ENCODE measurements around the gene RASL12.
"Not testable (repeated sequence)": the region's sequence is repeated elsewhere in the genome, so short reads cannot be mapped to it uniquely, and the experiment has no call there.

Gene RASL12

DNA sequence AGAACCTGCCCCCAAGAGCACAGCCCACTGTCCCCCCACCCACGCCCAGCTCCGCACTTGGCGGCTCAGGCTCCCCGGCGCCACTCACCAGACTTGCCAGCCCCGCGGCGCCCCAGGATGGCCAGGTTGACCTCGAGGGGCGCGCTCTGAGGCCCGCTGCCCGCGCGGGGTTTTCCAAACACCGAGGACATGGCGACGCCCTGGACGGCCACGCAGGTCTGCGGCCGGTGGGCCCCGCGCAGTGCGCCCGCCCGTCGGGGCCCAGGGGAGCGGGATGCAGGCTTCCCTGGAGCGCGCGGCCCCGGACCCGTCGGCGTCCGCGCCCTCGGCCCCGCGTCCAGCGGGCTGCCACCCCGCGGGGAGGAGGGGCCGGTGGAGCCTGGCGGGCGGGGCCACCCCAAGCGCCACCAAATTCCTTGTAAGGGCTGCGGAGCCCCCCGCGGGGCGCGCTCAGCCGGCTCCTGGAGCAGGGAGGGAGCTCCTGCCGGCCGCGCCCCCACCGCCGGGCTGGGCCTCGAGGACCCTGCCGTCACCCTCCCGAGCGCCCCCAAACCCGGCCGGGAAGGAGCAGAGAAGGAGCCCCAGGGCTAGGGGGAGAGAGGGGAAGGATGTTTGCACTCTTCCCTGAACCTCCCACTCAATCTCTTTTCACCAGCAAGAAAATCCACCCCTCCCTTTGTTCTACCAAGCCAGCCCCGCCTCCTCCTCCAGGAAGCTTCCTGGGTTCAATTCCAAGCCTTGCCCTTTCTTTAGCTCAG is at the start of gene RASL12:
Gene RASL12 (minus strand): TSS at position 347 of the 758 bp plus-strand sequence. CDS start 156 bp downstream, at position 191.
- no peak for DNase-seq

DNA sequence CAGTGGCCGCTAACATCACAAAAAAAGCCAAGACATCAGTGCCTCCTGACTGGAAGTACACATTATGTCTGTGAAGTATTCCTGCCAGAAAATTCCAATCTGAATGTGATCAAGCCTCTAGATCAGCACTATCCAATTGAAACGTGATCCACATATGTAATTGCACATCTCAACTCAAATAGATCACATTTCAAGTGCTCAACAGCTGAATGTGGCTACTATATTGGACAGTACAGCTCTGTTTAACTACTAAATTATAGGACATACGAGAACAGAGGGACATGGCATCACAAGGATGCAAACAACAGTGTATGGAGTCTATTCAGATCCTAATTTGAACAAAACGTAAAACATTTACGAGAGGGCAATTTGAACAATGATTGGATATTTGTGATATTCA is 47.8 kb upstream of the RASL12 start:
- no peak for DNase-seq

- no peak for DNase-seq
These were observed 47.3 kb upstream of the RASL12 start, which contains the start of gene UBAP1L for GRCh38 chr15:65115086-65115485. TSS of gene UBAP1L (minus strand) at chr15:65115200. CDS start at chr15:65106215, 8,985 bp downstream.

GRCh38 chr15:65110676-65111292 is 43.0 kb upstream of the RASL12 start:
- no peak for DNase-seq

- DNase-seq = no peak
These were observed 38.3 kb upstream of the RASL12 start for GRCh38 chr15:65106011-65106590.

DNA sequence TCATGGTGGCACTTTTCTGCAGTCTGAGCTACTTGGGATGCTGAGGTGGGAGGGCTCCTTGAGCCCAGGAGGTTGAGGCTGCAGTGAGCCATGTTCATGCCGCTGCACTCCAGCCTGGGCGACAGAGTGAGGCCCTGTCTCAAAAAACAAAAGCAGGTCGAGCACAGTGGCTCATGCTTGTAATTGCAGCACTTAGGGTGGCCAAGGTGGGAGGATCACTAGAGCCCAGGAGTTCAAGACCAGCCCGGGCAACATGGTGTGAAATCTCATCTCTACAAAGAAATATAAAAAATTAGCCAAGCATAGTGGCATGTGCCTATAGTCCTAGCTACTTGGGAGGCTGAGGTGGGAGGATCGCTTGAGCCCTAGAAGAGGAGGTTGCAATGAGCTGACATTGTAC is 37.2 kb upstream of the RASL12 start:
- no peak for DNase-seq

DNA sequence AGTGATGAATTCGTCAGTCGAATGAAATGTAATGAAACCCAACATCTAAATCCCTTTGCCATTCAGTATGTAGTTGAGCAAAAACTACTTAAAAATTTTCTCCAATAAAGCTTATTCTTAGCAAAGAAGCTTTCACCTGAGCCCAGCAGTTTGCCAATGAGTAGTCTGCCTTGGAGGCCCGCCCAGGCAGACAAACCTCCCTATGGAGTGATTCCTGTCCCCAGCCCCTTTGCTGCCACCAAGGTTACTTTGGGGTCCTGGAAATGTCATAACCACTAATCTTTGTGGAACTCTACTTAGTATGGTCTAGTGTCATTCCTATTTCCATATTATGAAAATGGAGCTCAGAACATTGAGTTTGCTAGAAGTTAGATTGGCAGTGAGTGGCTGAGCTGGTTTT is 35.1 kb upstream of the RASL12 start:
- DNase-seq = no peak

DNA sequence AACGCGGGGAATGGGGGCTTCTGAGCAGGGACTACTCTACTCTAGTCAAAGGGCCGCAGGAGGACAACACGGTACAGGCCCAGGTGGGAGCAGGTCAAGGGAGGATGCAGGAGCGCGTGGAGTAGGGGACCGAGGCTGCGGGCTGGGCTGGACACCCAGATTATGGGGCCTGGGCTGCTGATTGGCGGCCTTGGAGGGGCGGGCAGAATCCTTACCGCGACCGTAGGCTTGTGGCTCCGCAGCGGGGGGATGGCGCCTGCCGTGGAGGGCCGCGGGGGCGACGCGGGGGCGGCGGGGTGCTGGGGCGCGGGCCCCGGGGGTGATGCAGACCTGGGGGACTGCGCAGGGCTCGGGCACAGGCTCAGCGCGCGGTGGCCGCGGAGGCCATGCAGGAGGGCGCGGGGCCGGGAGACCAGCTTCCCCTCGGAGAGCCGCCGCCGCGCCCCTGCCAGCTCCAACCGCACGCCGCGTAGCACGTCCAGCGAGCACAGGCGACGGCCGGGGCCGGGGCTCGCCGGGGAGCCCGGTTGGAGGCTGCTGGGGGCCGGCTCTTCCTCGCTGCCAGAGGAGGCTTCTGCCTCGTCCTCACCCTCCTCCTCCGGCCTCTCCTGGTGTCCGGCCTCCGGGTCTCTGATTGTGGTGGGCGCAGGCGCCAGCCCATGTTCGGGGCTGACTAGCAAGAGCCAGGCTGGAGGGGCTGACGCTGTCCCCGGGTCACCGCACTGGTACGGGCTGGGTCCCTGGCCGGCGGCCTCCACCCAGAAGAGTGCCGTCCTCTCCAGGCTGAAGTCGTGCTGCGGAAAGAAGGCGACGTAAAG is 34.3 kb upstream of the RASL12 start:
- DNase-seq = no peak

DNA sequence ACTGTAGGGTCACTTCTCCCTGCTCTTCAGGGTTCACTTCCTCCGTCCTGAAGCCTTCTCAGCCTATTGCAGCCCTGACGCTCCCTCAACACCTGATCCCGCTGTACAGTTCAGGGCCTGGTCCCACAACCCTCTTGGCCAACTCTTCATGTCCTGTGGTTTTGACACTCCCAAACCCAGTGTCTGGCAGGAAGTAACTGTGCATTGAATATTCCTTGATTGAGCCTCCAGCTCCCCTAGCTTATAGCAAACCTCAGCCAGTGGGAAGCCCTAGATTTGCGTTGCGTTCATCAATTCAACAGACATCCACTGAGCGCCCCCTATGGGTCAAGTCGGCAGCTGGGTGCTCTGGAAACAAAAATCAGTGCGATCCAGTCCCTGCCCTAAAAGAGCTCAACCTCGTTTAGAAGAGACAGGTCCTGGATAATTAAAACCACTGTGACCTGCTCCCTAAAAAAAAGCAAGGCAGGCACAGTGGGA is 33.7 kb upstream of the RASL12 start:
- DNase-seq = peak; percentile 36 to 48

DNA sequence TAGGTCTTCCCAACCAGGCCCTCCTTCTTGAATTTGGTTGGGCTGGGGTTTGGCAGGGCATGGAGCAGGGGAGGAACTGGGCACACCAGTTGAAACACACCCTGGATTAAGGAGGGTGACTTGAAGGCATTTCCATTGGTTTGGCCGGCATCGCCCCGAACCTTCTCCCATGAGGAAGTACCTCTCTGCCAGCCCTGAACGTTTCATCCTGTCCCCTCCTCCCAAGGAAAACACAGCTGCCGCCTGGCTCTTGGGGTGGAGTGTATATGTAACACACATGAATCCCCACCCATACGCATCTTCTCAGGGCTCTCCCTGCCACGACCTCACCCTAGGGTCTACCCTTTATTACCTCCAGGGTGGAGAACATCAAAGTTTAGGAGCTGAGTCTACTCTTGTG is 32.7 kb upstream of the RASL12 start:
- DNase-seq = no peak

- not testable (repeated sequence) for DNase-seq
These were observed 32.0 kb upstream of the RASL12 start for GRCh38 chr15:65099801-65100200.

GRCh38 chr15:65099336-65099735 is 31.5 kb upstream of the RASL12 start:
- no peak for DNase-seq

DNA sequence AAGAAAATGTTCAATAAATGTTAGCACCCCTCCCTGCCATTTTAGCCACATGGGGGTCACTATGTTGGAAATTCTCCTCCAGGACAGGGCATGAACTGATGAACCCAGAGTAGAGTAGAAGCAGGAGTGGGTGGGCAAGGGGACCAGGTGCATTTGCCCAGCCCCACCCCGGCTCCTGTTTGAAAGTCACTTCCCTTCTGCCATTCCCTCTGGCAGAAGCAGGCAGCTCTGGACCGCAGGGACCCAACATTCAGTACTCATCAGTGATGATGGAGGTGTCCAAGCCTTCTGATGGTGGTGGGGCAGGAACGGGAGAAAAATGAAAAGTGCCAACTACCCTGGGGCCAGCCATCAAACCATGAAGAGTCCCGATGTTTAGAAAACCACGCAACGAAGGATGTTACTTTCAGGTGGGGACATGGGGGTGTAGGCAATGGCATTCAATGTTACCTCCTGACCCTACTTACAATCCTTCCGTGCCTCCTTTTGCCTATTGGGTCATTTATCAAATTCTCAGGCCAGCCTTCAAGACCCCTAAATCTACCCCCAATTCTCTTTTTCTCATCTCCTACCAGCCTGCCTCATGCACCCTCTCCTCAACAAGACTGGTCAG is 30.0 kb upstream of the RASL12 start:
- no peak for DNase-seq

DNA sequence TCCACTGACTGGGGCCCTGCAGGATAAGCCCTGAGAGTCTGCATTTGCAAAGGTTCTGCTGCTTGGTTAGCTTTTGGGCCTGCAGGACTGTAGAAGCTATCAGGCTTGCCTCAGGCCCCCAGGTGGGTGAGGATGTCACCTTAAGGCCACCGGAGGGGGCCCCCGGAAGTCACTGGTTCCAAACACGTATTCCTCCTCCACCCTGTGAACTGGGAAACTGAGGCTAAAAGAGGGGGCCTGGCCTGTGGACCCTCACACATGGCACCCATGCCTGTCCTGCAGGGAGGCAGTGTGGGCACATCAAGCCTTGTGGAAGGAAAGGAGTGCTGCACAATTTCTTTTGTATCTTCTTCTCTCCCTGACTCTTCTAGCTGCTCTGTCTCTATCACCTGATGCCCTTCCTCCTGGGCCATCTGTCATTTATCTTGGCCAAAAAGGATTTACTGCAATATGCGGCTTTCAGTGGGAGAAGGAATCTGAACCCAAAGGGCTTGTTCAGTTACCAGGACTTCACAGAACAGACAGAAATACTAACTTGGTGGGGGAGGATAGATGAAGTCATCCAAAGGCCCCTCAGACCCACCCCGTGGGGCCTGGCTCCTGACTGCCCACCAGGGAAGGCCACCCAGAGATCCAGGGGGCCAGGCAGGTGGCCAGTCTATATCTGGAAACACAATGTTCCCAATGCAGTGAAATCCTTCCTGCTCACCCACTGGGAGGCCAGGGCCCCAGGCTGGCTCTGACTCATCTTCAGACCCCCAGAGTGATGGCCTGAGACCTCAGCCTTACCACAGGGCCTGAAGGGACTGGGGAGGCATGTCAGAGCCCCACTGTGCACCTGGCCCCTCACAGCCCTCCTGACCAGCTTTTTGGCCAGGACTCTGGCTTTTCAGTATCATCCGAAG is 28.9 kb upstream of the RASL12 start:
- DNase-seq = no peak

DNA sequence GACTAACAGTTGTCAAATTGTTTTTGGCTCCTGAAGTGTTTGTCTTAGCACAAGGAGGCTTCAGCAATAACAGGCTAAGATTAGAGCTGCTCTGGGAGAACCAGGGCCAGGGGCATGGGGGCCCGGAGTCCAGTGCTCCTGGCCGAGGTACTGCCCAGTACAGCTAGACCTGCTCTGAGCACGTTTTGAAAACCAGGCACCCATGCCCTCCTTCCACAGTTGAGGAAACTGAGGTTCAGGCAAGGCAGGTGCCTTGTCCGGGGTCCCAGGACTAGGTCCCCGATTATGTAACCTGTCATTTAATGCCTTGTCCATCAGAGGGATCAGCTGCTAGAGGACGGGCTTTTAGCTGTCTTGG is 27.9 kb upstream of the RASL12 start:
- no peak for DNase-seq

- no peak for DNase-seq
These were observed 27.4 kb upstream of the RASL12 start for GRCh38 chr15:65095011-65095746.

DNA sequence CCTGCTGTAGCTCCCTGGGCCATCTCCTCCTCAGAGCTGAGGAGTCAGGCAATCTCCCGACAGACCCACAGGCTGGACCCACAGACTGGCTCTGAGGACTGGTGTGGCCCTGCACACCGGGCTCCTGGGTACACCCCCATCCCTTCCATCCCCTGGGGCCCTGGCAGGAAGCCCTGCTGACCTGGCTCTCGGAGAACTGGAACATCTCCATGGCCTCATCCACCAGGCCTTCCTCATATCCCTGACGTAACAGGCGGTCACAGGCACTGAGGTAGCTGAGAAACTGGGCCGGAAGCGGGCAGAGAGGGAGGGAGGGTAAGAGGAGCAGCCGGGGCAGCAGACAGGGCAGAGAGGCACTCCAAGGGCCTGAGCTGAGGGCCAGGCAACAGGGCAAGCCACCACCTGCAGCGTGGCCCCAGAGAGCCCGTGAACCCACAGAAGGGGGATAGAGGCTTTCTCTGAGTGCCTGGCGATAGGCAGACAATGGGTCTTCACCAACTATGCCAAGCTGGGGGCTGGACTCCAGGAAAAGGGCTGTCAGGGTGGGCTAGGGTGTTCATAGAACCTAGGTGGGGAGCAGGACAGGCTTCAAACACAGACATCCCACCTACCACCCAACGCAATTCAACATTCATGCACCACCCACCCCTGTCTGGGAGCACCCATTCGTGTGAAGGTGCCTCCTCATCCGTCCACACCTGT is 26.7 kb upstream of the RASL12 start:
- no peak for DNase-seq

DNA sequence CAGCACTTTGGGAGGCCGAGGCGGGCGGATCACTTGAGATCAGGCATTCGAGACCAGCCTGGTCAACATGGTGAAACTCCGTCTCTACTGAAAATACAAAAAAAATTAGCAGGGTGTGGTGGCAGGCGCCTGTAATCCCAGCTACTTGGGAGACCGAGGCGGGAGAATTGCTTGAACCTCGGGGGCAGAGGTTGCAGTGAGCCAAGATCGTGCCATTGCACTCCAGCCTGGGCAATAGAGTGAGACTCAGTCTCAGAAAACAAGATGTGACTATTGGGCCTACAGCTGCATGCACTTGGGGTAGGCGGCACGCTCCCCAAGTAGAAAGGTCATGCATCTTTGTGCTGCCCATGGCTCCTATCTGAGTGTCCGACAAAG is 26.0 kb upstream of the RASL12 start:
- DNase-seq = not testable (repeated sequence)

GRCh38 chr15:65092911-65093792 is 25.4 kb upstream of the RASL12 start:
- DNase-seq = no peak
